OCI-M2 (cell line): ENCODE results near the gene ERCC6L2.

ENCODE experiments used
- DNase-seq: peaks from one replicate; lab custom pipeline; 2025; ENCODE audit not compliant: unreplicated experiment; lab: John Stamatoyannopoulos, UW

The ERCC6L2 gene

DNA sequence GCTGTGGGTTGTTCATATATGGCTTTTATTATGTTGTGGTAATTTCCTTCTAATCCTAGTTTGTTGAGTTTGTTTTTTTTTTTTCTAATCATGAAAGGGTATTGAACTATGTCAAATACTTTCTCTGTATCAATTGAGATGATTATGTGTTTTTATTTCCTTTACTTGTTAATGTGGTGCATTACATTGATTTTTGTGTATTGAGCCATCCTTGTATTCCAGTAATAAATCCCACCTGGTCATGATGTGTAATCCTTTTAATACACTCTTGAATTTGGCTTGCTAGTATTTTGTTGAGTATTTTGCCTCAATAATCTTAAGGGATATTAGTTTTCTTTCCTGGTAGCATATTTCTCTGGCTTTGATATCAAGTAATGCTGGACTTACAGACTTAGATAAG is 13.1 kb upstream of the ERCC6L2 start:
- DNase-seq: no peak

DNA sequence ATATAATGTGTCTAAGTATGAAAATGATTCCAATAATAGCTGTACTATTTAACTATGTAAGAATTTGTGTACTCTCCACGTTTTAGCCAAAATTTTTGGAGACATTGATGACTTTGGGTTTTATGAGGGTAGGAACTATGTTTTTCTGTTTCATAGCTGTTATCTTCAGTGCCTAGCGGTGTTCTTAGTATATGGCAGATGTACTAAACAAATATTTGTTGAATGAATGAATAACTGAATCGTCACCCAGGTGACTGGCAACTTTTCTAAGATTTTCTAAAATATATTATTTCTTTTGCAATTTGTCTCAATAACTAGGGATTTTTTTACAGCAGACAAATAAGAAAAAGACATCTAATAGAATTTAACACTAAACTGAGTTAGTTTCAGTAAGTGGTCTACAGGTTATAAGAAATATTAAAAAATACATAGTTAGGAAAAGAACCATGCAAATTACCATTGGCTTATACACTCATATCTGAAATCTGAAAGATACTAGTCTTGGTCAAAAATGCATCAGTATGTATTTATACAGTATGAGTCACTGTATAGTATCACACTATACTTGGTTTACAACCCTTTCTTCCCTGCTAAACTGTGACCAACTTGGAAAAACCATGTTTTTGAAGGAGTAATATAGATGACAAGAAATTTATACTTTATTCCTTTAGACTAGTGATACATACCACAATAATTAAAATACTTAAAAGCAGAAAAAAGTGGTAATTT is 10.5 kb upstream of the ERCC6L2 start:
- DNase-seq: no peak

DNA sequence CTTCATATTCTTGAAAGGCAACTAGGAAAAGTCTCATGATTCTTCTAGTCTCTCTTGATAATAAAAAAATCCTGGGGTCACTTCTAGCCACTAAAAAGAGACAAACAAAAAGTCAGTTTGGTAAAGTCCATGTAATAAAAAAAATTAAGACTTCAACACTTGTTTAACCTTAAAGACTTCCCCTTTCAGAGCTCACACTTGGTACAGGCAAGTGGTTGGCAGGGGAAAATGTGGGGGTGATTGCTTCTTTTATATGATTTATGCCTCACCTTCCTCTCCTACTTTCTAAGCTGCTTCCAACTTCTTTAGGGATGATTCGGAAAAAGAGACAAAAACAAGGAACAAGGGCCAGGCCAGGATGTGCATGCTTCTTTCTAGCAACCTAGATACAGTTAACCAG is 5.1 kb upstream of the ERCC6L2 start:
- DNase-seq: no peak

DNA sequence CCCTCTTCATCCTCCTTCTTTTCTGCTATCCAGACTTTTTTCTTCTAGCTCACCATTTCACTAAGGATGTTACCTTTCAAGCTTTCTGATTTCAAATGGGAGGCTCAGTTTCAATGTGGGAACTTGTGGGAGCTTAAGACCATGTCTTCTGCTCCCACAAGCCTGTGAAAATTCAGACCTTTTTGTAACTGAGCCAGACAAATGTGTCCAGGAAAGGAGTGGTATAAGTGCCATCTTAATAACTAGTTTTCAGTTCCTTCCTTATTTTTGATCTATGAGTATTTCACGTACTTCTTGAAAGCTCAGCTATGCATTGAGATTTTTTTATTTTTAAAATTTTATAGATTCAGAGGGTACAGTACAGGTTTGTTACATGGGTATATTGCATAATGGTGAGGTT is 4.6 kb upstream of the ERCC6L2 start:
- no peak for DNase-seq

DNA sequence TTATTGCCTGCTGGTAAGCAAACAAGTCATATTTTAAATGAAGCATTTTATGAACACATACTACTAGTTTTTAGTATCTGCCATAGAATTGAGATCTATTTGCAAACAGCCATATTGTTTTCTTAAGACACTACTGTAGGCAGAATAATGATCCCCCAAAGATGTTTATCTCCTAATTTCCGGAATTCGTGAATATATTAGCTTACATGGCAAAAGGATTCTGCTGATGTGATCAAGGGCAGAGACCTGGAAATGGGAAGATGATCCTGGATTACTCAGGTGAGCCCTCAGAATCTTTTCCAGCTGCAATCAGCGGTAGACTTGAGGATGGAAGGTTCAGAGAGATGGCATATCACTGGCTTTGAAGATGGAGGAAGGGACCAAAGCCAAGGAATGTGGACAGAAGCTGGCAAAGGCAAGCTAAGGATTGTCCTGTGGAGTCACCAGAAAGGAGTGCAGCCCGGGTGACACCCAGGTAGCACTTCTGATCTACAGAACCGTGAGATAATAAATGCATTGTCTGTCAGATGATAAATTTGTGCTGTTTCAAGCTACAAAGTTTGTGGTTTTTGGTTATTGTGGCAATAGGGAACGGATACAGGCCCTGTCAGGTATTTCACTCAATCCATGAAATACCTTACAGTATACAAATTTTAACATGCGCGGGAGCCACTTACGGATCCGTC is 1.0 kb upstream of the ERCC6L2 start:
- DNase-seq: no peak

DNA sequence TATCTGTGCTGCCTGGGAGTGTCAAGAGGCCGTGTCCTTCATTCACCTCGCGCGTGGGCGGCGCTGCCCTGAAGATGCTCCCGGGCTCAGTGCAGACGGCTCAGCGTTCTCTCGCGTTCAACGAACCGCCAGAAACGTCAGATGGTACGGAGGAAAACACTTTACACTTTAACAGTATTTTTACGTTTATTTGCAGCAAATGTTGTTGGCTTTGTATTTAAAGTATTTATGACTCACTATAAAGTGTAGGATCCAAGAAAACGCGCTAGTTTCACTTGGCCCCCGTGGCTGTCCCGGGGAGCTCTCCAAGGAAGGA is 544 bp upstream of the ERCC6L2 start:
- DNase-seq: no peak

DNA sequence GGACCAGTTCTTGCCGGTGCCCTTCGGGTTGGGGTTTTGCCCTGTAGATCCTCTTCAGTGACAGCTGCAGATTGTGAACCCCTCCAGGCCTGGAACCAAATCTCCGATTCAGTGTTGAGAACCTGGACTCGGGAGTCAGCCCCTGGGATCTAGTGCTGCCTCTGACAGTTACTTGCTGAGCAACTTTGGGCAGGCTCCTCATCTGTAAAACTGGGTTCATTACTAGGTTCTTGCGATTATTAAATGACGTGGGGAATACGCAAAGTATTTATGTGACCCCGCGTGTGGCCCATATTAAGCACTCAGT is 600 bp downstream of the ERCC6L2 start:
- no peak for DNase-seq

DNA sequence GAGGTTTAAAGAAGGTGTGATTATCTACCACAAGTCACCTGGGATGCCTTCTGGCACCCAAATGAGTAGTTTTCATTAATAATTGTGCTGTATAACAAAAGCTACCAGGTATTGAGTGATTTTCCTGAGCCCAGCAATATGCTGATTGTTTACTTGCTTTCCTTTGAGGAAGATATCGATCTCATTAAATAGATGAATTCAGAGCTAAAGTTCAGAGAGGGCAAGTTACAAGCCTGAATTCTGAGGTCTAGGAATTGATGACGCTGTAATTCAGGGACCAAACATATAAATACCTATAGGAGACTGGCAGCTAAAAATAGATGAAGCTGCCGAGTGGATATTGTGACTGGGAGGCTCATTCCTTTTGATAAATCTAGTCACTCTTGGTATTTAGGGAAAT is 1.1 kb downstream of the ERCC6L2 start:
- DNase-seq: no peak

DNA sequence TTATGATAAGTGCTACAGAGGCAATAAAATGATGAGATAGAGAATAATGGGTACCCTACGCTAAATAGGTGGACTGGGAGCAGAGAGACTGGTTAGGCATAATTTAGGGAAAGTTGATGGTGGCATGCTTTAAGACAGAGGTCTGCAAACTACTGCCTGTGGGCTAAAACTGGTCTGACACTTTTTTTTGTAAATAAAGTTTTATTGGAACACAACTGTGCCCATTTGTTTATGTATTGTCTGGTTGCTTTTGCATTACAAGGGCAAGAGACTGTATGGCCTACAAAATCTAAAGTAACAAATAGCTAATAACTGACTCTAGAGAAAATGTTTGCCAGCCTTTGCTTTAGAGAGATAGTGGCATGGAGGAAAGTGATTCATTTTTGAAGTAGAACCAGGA is 2.5 kb downstream of the ERCC6L2 start:
- no peak for DNase-seq

DNA sequence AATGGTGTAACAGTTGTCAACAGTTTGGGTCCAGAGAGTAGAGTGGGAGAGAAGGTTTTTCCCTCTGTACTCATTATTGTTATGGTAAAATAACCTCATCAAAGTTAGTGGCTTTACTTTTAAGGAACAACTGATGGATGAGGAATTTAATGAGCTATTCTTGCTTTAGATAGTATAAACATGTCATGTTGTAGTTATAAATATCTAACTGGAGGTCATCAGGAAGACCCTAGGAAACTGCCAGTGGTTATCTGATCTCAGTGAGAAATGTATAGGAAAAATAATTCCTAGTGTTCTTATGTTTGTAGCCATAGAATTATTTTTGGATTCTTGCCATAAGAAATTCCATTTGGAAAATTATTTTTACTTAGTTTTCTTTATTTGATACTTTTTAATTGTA is 4.1 kb downstream of the ERCC6L2 start:
- DNase-seq: no peak

DNA sequence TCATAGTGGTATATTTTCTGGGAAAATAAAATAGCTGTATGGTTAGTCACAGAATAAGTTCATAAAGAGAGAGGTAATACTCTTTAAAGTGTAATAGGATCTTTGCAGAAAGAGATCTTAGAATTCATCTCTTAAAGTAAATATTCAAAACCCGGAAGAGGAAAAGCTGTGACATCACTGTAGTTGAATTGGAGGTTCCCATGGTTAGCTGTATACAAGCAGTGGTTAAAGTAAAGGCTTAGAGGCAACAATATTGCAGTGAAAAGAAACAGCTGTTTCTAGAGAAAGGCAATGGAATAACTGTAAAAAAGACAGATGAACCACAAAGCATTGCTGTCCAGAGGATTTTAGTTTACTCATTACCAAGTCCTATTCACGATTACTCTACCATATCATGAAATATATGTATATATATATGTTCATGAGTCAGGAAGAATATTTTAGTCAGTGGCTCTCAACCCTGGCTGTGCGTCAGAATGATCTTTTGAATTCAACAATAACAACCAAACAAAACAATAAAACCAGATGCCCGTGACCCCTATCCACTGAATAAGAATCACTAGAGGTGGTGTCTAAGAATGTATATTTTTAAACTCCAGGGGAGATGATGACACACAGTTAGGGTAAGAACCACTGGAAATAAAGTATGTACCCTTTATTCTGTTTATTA is 4.7 kb downstream of the ERCC6L2 start:
- no peak for DNase-seq

DNA sequence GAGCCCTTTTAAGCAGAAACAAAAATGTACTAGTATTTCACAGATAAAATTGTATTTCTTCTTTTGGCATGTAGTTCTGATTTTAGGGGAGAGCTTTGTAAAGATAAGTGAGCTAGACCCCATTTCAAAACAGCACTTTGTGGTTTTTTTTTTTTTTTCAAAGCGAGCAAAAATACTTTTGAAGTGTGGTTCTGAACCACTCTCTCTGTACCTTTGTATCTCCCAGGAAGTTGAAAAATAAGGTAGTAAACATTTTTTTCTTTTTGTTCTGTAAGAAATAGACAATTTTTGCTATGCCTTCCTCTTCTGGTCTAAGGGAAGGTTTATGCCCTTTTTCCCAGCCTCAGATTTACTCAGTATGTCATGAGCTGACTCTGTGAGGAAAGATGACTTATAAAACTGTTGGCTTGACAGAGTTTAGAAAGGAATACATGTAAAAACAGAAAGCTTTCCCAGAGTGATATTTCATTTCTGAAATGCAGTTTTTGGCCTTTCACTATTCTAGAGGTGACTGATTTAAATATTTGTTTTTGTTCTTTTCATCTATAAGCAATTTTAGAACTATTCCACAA is 12.5 kb downstream of the ERCC6L2 start:
- DNase-seq: no peak

DNA sequence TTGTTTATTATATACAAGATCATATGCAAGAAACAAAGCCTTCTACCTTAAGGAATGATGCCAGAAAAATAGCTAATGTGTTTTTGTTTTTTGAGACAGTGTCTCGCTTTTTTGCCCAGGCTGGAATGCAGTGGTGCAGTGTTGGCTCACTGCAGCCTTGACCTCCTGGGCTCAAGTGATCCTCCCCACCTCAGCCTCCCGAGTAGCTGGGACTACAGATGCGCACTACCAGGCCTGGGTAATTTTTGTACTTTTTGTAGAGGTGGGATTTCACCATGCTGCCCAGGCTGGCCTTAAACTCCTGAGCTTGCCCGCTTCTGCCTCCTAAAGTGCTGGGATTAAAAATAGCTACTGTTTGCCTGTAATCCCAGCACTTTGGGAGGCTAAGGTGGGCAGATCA is 15.1 kb downstream of the ERCC6L2 start:
- no peak for DNase-seq

DNA sequence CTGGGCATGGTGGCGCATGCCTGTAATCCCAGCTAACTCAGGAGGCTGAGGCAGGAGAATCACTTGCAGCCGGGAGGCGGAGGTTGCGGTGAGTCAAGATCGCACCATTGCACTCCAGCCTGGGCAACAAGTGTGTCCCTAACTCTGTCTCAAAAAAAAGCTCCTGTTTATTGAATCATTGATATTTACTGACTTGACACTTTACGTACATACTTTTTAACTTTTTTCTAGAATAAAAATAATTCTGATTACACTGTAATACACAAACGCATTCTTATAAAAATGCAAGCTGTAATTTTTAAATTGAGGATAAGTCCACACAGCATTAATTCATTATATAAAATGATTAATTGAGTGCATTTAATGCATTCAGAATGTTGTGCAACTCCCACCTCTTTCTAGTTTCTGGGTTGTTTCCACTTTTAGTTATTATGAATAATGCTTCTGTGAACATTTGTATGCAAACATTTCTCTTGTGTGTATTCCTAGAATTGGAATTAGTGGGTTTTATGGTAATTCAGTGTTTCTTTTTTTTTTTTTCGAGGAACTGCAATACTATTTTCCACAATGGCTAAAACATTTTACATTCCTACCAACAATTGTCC is 15.7 kb downstream of the ERCC6L2 start:
- DNase-seq: no peak

DNA sequence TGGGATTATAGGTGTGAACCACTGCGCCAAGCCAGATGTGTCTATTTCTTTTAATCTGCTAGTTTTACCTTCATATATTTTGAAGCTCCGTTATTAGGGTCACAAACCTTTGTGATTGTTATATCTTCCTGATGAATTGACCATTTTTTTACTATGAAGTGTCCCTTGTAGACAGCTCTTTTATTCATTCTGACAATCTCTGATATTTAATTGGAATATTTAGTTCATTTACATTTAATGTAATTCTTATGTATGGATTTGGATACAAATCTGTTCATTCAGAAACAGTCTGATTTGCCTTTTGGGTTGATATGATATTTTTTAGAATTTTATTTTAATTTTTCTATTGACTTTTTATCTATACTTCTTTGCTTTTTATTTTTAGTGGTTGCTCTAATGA is 17.2 kb downstream of the ERCC6L2 start:
- no peak for DNase-seq

DNA sequence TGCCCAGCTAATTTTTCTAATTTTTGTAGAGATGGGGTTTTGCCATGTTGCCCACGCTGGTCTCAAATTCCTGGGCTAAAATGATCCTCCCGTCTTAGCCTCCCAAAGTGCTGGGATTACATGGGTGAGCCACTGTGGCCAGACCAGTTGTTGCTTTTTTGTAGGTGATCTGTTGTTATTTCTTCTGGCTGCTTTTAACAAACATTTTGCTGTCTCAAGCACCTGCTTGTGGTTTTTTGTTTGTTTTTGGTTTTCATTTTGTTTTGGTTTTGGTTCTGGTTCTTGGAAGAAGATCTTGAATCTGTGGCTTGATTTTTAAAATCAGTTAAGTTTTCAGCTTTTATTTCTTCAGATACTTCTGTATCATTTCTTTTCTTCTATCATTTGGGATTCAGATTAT is 21.1 kb downstream of the ERCC6L2 start:
- DNase-seq: no peak

DNA sequence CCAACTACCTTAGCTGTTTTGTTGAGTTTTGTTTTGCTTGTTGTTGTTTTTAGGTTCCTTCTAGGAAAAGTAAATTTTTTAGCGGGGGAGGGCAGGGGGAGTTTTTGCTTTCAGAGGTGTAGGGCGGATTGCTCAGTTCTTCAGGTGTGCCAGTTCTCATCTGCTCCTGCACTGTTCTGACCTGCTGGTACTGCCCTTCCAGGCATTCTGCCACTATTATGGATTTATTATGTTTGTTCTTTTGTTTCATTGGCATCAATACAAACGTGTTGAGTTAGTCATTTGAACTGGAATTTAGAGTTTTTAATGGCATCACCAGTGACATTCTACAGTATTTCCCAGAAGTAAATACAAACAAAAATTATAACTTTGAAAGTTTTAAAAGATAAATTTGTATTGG is 26.0 kb downstream of the ERCC6L2 start:
- DNase-seq: no peak

DNA sequence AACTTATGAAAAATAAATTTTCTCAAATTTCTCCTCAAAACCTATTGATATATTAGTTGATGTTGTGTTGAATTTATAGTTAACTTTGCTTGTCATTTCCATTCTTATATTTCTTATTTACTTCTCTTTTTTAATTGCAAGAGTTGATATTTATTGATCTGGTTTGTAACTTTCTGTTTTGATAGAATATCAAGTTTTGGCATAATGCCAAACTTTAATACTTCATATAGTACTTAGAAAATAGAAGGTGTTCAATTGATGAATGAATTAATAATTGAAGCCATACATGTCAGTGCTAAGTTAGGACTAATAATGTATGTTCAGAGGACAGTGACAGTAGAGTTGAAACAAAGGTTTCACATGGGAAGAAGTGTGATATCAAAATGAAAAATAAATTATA is 27.9 kb downstream of the ERCC6L2 start:
- DNase-seq: no peak

DNA sequence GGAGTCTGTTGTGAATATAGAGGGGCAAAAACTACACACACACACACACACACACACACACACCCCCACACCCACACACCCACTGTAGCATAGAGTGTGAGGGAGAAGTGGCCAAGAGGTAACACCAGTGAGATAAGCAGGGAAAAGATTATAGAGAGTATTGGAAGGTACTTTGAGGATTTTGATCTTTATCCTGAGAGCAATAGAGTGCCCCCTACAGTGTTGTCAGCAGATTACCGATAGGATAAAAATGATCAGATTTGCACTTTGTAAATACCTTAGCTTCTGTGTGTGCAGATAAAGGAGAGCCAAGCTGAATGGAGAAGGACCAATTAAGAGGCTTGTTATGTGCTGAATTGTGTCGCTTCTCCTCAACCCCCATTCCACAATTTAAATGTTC is 32.3 kb downstream of the ERCC6L2 start:
- no peak for DNase-seq

DNA sequence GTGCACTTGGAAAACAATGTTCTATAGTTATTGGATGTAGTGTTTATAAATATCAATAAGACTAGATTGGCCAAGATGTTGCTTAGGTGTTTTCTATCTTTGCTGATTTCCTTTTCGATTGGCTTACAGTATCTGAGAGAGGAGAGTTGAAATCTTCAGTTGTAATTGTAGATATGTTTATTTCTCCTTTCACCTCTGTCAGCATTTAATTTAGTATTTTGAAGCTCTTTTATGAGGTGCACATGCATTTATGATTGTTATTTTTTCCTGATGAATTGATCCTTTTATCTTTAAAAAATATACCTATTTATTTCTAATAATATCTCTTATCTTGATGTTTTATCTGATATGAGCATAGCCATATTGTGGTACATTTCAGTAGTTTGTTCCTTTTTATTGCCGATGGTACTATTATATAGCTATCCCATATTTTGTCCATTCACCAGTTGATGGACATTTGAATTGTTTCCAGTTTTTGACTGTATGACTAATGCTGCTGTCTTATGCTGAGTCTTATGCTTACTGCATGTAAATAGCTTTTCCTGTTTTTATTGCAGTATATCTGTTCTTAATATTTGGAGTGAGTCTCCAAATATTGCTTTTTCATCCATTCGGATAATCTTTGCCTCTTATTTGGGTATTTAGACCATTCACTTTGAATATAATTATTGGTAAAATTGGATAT is 34.7 kb downstream of the ERCC6L2 start:
- DNase-seq: no peak

DNA sequence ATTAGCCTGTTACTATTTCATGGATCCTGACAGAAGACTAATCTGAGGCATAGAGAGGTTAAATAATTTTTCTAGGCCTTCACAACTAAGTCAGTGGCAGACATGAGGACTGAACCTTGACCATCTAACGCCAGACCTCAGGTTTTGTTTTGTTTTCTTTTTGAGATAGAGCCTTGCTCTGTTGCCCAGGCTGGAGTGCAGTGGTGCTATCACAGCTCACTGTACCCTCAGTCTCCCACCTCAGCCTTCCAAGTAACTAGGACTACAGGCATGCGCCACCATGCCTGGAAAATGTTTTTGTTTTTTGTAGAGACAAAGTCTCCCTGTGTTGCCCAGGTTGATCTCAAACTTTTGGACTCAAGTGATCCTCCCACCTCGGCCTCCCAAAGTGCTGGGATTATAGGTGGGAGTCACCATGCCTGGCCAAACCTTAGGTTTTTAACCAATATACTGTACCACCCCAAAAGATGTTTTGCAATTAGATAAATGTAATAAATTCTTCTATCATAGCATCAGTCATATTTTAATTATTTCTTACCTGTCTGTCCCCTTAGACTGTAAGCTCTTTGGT is 35.4 kb downstream of the ERCC6L2 start:
- DNase-seq: no peak
